Endothelial cell of umbilical vein (primary cell): ENCODE results near the gene CCR3.

ENCODE experiments used
- CTCF ChIP-seq, 2 donors: IDR thresholded peaks; 1 replicate in 1 of 2; 2 replicates in 1 of 2; pipeline ENCODE4 v1.5.1; 2011; ENCODE audit warnings: low read length in 2 of 2, mild to moderate bottlenecking in 2 of 2, moderate library complexity in 2 of 2, control low read depth in 1 of 2, inconsistent platforms in 1 of 2, low read depth in 1 of 2; ENCODE audit not compliant: insufficient read depth in 1 of 2; ENCODE audit errors: extremely low read depth in 1 of 2
- POLR2AphosphoS5 ChIP-seq: IDR thresholded peaks from 2 replicates; pipeline ENCODE4 v1.6.1; 2012; ENCODE audit warnings: low read depth, mild to moderate bottlenecking, control low read depth, low read length, moderate library complexity; ENCODE audit not compliant: insufficient read depth

- TF ChIP-seq CTCF (IDR thresholded peaks at IDR 0.05; ENCODE audit: extremely low read depth in 1 of 2, insufficient read depth in 1 of 2, low read depth in 1 of 2, low read length in 2 of 2) (no peak), POLR2AphosphoS5 (no peak)
Measured at GRCh38 chr3:46192939-46193338, 49.3 kb upstream of the CCR3 start.
